ENCODE results near the gene PEF1.

GRCh38 chr1:31625561-31626222 lies 19.0 kb downstream of the PEF1 start:
- TF ChIP-seq EZH2 (IDR thresholded peaks at IDR 0.05; ENCODE audit: low read length): no peak
- TF ChIP-seq CTCF (optimal IDR thresholded peaks at IDR 0.05 in 1 of 3, IDR thresholded peaks at IDR 0.05 in 1 of 3, conservative IDR thresholded peaks at IDR 0.05 in 1 of 3; ENCODE audit: extremely low read depth in 1 of 3, insufficient read depth in 2 of 3, low read length in 3 of 3): no peak

Data from keratinocyte (primary cell).